HG03039 (cell line): ENCODE results near the gene RAX.
"Not testable (repeated sequence)": the region's sequence is repeated elsewhere in the genome, so short reads cannot be mapped to it uniquely, and the experiment has no call there.

Experiments used
- ATAC-seq: cut with Tn5 transposase; IDR thresholded peaks from one replicate; pipeline ENCODE4 v1.9.1; 2021; ENCODE audit warnings: mild to moderate bottlenecking, moderate library complexity; ENCODE audit not compliant: unreplicated experiment

RAX gene

DNA sequence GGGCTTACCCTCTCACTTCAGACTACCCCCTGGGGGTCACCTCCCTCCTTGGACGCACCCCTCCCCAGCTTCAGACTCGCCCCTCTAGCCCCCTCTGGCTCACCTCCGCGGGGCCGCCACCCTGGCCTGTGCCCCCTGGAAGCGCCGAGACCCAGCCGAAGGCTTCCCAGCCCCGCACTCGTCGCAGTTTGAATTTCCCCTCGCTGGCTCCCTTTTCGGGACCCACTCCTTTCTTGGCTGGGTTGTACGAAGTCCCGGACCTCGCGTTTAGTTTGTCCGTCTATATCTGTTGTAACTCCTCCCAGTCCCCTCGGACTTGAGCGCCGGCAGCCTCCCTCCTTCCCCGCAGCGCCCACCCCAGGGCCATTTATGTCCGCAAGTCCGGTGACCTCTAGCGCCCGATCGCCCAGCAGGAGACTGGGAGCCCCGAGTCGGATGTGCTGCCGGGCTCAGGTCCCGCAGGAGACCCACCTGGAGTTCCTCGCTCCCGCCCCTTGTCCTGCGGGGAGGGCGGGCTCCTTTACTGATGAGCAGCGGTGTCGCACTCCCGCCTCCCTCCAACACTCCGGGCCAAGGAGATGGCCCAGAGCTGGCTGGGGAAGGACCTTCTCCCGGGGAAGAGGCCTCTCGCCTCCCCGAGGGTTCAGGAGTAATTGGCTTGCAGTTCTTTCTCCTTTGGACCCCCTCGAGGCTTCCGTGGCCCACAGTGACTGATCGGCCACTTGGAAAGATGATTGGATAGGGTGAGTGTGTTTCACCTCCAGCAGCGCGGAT is 692 bp upstream of the RAX start:
- no peak for ATAC-seq

GRCh38 chr18:59272221-59272888 is 899 bp downstream of the RAX start:
- no peak for ATAC-seq

- no peak for ATAC-seq
Observed at GRCh38 chr18:59271606-59272220, 1.5 kb downstream of the RAX start.

DNA sequence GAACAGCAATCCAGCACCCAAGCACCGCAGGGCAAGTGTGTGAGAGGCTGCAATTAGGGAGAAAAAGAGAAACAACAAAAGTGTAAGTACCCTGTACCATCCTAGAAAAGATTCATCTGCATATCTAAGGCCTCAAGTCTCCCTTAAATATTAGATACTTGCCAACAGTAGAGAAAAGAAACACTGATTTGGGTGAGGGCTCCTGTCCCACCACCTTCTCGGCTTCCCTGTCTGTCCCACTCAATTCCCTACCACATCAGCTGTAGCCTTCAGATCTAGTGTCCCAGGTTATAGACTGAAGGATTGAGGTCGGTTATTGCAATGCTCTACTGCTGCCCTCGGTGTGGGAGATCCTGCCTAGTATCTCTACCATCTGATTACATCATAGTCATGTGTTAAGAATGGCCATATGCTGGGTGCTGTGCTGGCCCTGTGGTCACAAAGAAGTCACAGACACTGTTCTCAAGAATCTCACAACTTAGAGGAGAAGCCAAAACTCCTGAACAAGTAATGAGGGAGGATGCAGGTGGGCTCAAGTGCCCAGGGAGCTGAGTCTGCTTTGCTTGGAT is 2.5 kb downstream of the RAX start:
- no peak for ATAC-seq

- no peak for ATAC-seq
Observed at GRCh38 chr18:59269563-59270119, 3.6 kb downstream of the RAX start.

- no peak for ATAC-seq
Observed at GRCh38 chr18:59268721-59269562, 4.3 kb downstream of the RAX start.

DNA sequence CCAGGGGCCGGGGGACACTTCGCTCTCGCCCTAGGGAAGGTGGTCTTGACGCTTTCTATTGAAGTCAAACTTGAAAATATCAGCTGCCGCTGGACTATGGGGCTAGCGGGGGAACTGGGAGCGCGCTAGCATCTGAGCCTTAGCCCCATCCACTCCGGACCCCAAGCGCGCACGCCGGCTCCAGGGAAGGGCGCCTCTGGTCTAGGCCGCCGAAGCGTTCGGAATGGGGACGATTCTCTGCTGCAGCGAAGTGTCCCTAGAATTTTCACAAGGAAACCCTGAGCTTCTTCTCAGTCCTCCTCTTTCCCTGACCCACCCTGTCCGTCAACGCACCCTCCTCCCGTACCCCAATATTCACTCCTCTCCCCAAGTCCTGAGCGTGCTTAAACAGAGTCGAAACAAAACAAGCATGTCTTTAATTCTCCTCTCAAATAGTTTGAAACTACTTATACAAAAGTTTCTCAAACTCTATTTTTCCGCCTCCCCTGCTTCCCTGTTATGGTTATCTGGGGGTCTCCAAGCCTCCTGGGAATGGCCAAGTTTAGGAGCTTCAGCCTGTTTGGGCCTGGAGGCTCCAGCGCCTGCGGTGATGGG is 5.0 kb downstream of the RAX start:
- ATAC-seq, result no peak

DNA sequence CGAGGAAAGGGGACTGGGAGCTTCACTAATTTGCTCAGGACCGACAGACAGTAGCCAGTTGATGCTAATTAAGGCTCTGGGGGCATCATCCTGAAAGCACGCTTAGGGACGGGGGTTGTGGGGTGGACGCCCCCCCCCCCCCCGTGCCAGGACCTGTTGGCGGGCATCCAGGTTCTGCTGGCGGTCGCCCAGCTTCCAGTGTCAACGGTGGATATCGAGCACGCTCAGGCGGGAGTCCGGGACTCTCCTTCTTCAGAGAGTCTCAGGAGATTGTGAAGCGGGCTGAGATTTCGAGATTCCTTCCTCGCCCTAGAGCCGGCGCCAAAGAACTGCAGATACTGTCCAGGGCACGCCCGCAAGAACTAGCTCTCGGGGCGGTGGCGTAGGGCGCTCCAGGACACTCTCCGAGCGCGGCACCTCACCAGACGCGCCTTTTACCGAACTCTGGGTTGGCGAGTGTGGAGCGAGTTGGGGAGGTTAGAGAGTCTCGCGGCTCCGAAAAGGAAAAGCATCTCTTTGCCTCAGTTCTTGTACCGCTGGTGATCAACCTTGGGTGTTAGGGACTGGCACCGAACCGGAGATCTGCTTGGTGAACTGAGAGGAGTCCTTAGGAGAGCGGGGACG is 5.6 kb downstream of the RAX start:
- ATAC-seq, result no peak

DNA sequence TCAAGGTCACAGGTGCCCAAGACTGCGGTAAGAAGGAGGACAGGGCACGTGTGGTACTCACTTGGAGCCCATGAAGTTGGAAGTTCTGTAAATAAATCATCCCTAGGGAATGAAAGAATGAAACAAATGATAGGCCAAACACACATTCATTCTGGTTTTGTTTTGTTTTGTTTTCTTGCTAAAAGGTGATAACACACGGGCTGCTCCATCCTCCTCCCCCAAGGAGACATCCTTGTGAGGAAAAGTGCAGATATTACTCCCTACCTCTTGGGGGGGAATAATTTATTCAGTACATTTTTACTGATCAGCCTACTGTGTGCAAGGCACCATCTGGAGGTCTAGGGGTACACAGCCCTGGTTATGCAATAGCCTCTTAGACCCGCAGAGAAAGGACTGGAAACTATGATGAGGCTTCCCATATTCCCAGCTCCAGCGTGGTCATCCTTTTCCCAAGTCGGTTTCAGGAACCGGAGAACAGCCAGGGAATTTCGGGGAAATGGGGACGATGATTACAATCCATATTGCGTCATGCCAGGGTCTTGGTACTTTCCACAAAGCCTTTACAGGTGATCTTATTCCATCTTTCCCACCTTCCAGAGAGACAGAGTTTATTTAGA is 6.3 kb downstream of the RAX start:
- no peak for ATAC-seq

- no peak for ATAC-seq
Observed at GRCh38 chr18:59266459-59266858, 6.8 kb downstream of the RAX start.

DNA sequence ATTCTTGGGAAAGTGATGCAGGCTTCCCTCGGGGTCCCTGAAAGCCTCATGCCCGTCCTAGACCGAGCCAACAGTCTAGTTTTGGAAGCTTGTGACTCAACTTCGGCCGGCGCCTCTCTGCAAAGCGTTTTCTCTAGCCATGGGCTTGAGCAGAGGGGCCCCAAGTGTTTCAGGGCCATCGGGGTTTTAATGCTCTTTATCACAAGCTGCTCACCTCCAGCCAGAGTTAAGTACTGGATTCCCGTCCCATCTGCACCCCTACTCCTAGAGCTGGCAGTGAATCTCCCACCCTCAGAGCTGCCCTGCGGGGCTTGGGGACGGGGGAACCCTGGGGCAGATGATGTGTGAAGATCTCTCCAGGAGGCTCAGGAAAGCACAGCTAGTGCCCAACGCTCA is 7.3 kb downstream of the RAX start:
- no peak for ATAC-seq

GRCh38 chr18:59265246-59265973 is 7.8 kb downstream of the RAX start:
- no peak for ATAC-seq

- no peak for ATAC-seq
Observed at GRCh38 chr18:59264651-59265245, 8.5 kb downstream of the RAX start.

DNA sequence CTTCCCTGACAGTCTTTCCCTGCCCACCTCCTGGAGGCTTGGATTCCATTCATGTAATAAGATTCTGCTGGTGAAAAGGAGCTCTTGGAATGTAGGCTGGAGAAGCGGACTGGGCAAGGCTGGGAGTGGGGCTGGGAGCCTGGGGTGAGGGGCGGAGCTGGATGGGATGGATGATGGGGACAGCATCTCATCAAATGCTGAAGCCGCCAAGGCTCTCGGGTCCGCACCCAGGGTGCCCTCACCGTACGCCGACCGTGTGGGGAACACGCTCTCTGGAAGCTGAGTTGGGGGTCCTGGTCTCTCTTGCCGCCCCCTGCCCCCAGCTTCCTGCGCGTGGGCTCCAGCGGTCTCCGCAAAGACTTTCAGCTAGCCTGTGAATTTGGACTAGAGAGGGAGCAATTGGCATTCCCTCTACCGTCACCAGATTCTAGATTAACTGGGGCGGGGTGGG is 9.1 kb downstream of the RAX start:
- no peak for ATAC-seq

GRCh38 chr18:59263661-59264060 is 9.6 kb downstream of the RAX start:
- no peak for ATAC-seq

DNA sequence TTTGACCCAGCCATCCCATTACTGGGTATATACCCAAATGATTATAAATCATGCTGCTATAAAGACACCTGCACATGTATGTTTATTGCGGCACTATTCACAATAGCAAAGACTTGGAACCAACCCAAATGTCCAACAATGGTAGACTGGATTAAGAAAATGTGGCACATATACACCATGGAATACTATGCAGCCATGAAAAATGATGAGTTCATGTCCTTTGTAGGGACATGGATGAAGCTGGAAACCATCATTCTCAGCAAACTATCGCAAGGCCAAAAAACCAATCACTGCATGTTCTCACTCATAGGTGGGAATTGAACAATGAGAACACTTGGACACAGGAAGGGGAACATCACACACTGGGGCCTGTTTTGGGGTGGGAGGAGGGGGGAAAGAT is 11.0 kb downstream of the RAX start:
- not testable (repeated sequence) for ATAC-seq

DNA sequence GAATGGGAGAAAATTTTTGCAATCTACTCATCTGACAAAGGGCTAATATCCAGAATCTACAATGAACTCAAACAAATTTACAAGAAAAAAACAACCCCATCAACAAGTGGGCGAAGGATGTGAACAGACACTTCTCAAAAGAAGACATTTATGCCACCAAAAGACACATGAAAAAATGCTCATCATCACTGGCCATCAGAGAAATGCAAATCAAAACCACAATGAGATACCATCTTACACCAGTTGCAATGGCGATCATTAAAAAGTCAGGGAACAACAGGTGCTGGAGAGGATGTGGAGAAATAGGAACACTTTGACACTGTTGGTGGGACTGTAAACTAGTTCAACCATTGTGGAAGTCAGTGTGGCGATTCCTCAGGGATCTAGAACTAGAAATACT is 11.4 kb downstream of the RAX start:
- not testable (repeated sequence) for ATAC-seq

GRCh38 chr18:59255491-59255890 is 17.8 kb downstream of the RAX start:
- not testable (repeated sequence) for ATAC-seq
